ENCODE data around the gene CWC22.

DNA sequence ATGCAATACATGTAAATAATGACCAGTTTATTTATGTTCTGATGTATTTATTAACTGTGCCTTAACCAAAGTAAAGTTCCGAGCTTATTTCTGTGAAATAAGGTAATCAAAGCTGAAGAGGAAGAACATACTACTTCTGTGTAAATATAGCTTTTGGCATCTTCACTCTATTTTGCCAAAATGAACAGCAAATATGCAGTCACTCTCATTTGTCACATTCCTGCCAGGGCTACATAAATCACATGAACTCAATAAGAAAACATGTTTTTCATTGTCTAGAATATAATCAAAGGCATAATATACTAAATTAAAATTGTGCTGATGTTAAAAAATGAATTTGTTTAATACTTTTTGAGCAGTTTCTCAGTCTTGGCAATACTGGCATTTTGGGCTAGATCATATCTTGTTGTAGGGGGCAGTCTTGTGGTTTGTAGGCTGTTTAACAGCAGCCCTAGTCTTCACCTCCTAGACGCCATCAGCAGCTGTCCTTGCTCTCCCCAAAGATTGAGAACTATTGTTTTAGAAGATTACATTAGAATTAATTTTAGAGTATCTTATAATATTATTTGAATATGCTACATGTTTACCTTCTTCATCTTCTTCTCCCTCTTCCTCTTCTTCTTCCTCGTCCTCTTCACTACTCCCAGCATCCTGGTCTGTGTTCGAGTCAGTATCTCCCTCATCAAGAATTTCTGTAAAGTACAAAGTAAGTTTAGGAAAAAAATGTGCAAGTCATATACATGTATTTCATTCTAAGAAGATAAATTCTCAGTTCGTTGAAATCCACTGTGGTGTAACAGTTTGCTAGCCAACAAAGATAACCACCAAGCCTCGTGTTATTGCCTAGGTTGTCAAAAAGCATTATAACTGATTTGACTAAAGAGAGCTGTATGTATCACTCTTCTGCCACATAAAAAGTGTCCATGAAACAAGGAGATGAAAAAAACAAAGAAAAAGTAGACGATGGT is 41.5 kb downstream of the CWC22 start:
- TF ChIP-seq EZH2 (IDR thresholded peaks at IDR 0.05; ENCODE audit: borderline replicate concordance, low read depth, low read length, severe bottlenecking), result no peak
- TF ChIP-seq CTCF (IDR thresholded peaks at IDR 0.05; ENCODE audit: borderline replicate concordance, extremely low read depth, low read length, poor library complexity, severe bottlenecking), result no peak

Measured in DND-41 (cell line).